Measurements from ENCODE around the gene HIVEP1.
A peak's percentile ranks its signal among the peaks of the same experiment; 100 is the strongest.

- peak; percentile 56 for TF ChIP-seq CTCF (IDR thresholded peaks at IDR 0.05; ENCODE audit: low read depth, low read length)
- no peak for TF ChIP-seq EZH2phosphoT487 (IDR thresholded peaks at IDR 0.05; ENCODE audit: low read depth)
Observed at GRCh38 chr6:12075067-12075563, 63.0 kb downstream of the HIVEP1 start.
